Body of pancreas (tissue), 4 donors: ENCODE results near the gene ZNF213.

Experiments
- CTCF ChIP-seq, 7 experiments: fragments of 450-650 bp in 4 of 7; fragments of 200-600 bp in 3 of 7; sonication (generic) in 3 of 7; IDR thresholded peaks; one replicate each; pipeline ENCODE4 v1.5.1; 2016 to 2019; ENCODE audit warnings: antibody characterized with exemption in 7 of 7
- POLR2A ChIP-seq, 3 donors: fragments of 450-650 bp; IDR thresholded peaks; one replicate each; pipeline ENCODE4 v1.6.1; 2016; ENCODE audit warnings: antibody characterized with exemption in 3 of 3, mild to moderate bottlenecking in 2 of 3

- TF ChIP-seq POLR2A (IDR thresholded peaks at IDR 0.05) (no peak), CTCF (IDR thresholded peaks at IDR 0.05) (no peak)
Measured at GRCh38 chr16:3189869-3190268, 55.0 kb downstream of the ZNF213 start.
